Activated T-cell treated with anti-CD3 and anti-CD28 coated beads, Interleukin-2, amount 50 U/mL, for 72 hours (primary cell): ENCODE data around the gene GSTT2B. TPM values are rescaled to one million over a fixed set of nuclear protein-coding genes. Genes with fewer than 3 reads are reported as not detected.
"Not testable (repeated sequence)": the region's sequence is repeated elsewhere in the genome, so short reads cannot be mapped to it uniquely, and the experiment has no call there.

Experiments
- ATAC-seq, 2 donors: fragments of 150-1000 bp; cut with Tn5 transposase; replicated peaks in 1 of 2; 2 replicates each; pipeline ENCODE4 v1.10.0; 2021; ENCODE audit warnings: moderate library complexity in 2 of 2, mild to moderate bottlenecking in 1 of 2
- DNase-seq, 2 donors: peaks; one replicate each; pipeline ENCODE4 v3.0.0; 2021 to 2022; ENCODE audit warnings: mixed read lengths in 1 of 2
- H3K27ac Mint-ChIP-seq: one replicate; pipeline ENCODE4 v1.8.0; 2022; ENCODE audit warnings: mild to moderate bottlenecking, moderate library complexity, mixed read lengths
- H3K27me3 Mint-ChIP-seq: one replicate; pipeline ENCODE4 v1.8.0; 2022; ENCODE audit warnings: low read depth, mixed read lengths
- H3K36me3 Mint-ChIP-seq, 2 donors: one replicate each; pipeline ENCODE4 v1.8.0; 2022; ENCODE audit warnings: mixed read lengths in 2 of 2, mild to moderate bottlenecking in 1 of 2; ENCODE audit not compliant: insufficient read depth in 2 of 2
- H3K4me1 Mint-ChIP-seq: one replicate; pipeline ENCODE4 v1.8.0; 2022; ENCODE audit warnings: low read depth, mixed read lengths
- H3K4me3 Mint-ChIP-seq, 2 donors: one replicate each; pipeline ENCODE4 v1.8.0; 2022; ENCODE audit warnings: mild to moderate bottlenecking in 2 of 2, mixed read lengths in 2 of 2, moderate library complexity in 2 of 2
- H3K9me3 Mint-ChIP-seq, 2 donors: one replicate each; pipeline ENCODE4 v1.8.0; 2022; ENCODE audit warnings: mixed read lengths in 2 of 2
- total RNA-seq, 2 donors: library from RNA; stranded (reverse); gene quantifications; one replicate each; pipeline ENCODE4 v1.2.3, GENCODE V29; 2022

GSTT2B gene
- total RNA-seq, 2 donors from 2014 or later: 0.46 TPM; not detected in 1

GRCh38 chr22:23951383-23951782, 9.6 kb downstream of the GSTT2B start:
- not testable (repeated sequence) for H3K4me1 Mint-ChIP-seq, DNase-seq, H3K36me3 Mint-ChIP-seq, H3K27me3 Mint-ChIP-seq, H3K4me3 Mint-ChIP-seq, H3K27ac Mint-ChIP-seq, H3K9me3 Mint-ChIP-seq
- peak in 1 of 2 donors; percentile 73 for ATAC-seq

GRCh38 chr22:23949764-23950163, 11.2 kb downstream of the GSTT2B start:
- H3K36me3 Mint-ChIP-seq, DNase-seq, H3K9me3 Mint-ChIP-seq, ATAC-seq, H3K27ac Mint-ChIP-seq, H3K4me1 Mint-ChIP-seq, H3K27me3 Mint-ChIP-seq, H3K4me3 Mint-ChIP-seq: not testable (repeated sequence)

- not testable (repeated sequence) for H3K4me3 Mint-ChIP-seq, DNase-seq, ATAC-seq, H3K4me1 Mint-ChIP-seq, H3K36me3 Mint-ChIP-seq, H3K27ac Mint-ChIP-seq, H3K27me3 Mint-ChIP-seq, H3K9me3 Mint-ChIP-seq
Measured at GRCh38 chr22:23947391-23947790, 13.6 kb downstream of the GSTT2B start.

GRCh38 chr22:23940166-23940565, 20.8 kb downstream of the GSTT2B start:
- ATAC-seq, DNase-seq, H3K4me1 Mint-ChIP-seq, H3K27ac Mint-ChIP-seq, H3K36me3 Mint-ChIP-seq, H3K27me3 Mint-ChIP-seq, H3K9me3 Mint-ChIP-seq, H3K4me3 Mint-ChIP-seq: not testable (repeated sequence)

- Mint-ChIP-seq H3K27ac (no peak overlapping the region), H3K4me1 (no peaks in the 10 kb centered on the region), H3K4me3 (no peak overlapping the region), H3K27me3 (no peaks in the 10 kb centered on the region), H3K9me3 (no peaks in the 10 kb centered on the region), H3K36me3 (no peaks in the 10 kb centered on the region)
- no peak for DNase-seq
- ATAC-seq: no peak
Measured at GRCh38 chr22:23939017-23939357, 22.0 kb downstream of the GSTT2B start.

GRCh38 chr22:23938328-23939016, 22.5 kb downstream of the GSTT2B start:
- H3K36me3 Mint-ChIP-seq: no peaks in the 10 kb centered on the region

GRCh38 chr22:23926561-23926960, 34.4 kb downstream of the GSTT2B start:
- no peaks in the 10 kb centered on the region for H3K4me1 Mint-ChIP-seq
- H3K27ac Mint-ChIP-seq: no peak overlapping the region
- no peak for ATAC-seq
- no peak for DNase-seq
- H3K4me3 Mint-ChIP-seq: no peak overlapping the region
- H3K36me3 Mint-ChIP-seq: peaks cover 8 to 26% of the 10 kb centered on the region in 2 donors
- peaks cover 5% of the 10 kb centered on the region for H3K27me3 Mint-ChIP-seq
- peaks cover 5 to 12% of the 10 kb centered on the region in 2 donors for H3K9me3 Mint-ChIP-seq

More at GRCh38 chr22:23938328-23939016, 22.5 kb downstream of the GSTT2B start:
- H3K9me3 Mint-ChIP-seq: no peaks in the 10 kb centered on the region
- no peaks in the 10 kb centered on the region for H3K27me3 Mint-ChIP-seq
- no peak for DNase-seq
- ATAC-seq: no peak
- H3K4me1 Mint-ChIP-seq: no peaks in the 10 kb centered on the region
- H3K27ac Mint-ChIP-seq: no peak overlapping the region
- no peak overlapping the region for H3K4me3 Mint-ChIP-seq

- Mint-ChIP-seq H3K36me3 (peaks cover 8 to 21% of the 10 kb centered on the region in 2 donors), H3K27me3 (peaks cover 5% of the 10 kb centered on the region), H3K4me3 (no peak overlapping the region), H3K9me3 (peaks cover 5 to 6% of the 10 kb centered on the region in 2 donors), H3K27ac (no peak overlapping the region), H3K4me1 (no peaks in the 10 kb centered on the region)
- ATAC-seq: no peak
- DNase-seq: no peak
Measured at GRCh38 chr22:23925020-23925606, 35.9 kb downstream of the GSTT2B start.

- peaks cover 5 to 6% of the 10 kb centered on the region in 2 donors for H3K9me3 Mint-ChIP-seq
- H3K27ac Mint-ChIP-seq: no peak overlapping the region
- H3K4me3 Mint-ChIP-seq: no peak overlapping the region
- ATAC-seq (no peak), DNase-seq (no peak)
- peaks cover 5% of the 10 kb centered on the region for H3K27me3 Mint-ChIP-seq
- no peaks in the 10 kb centered on the region for H3K4me1 Mint-ChIP-seq
- H3K36me3 Mint-ChIP-seq: peaks cover 8 to 18% of the 10 kb centered on the region in 2 donors
Measured at GRCh38 chr22:23922921-23923320, 38.1 kb downstream of the GSTT2B start.

GRCh38 chr22:23921586-23922201, 39.3 kb downstream of the GSTT2B start:
- ATAC-seq, H3K27ac Mint-ChIP-seq, H3K4me1 Mint-ChIP-seq, H3K9me3 Mint-ChIP-seq, H3K4me3 Mint-ChIP-seq, DNase-seq, H3K27me3 Mint-ChIP-seq: not testable (repeated sequence)
- peaks cover 8 to 13% of the 10 kb centered on the region in 2 donors for H3K36me3 Mint-ChIP-seq

- H3K4me1 Mint-ChIP-seq, ATAC-seq, H3K27ac Mint-ChIP-seq, H3K4me3 Mint-ChIP-seq, DNase-seq, H3K27me3 Mint-ChIP-seq, H3K36me3 Mint-ChIP-seq, H3K9me3 Mint-ChIP-seq: not testable (repeated sequence)
Measured at GRCh38 chr22:23920267-23920611, 40.8 kb downstream of the GSTT2B start.

GRCh38 chr22:23915290-23915689, 45.7 kb downstream of the GSTT2B start:
- Mint-ChIP-seq H3K4me3 (no peak overlapping the region), H3K4me1 (peaks cover 28% of the 10 kb centered on the region), H3K27ac (no peak overlapping the region), H3K27me3 (no peaks in the 10 kb centered on the region), H3K36me3 (no peaks in the 10 kb centered on the region), H3K9me3 (no peaks in the 10 kb centered on the region)
- DNase-seq: no peak
- ATAC-seq: no peak

- ATAC-seq (peak; percentile 99), DNase-seq (peak; percentile 100)
- Mint-ChIP-seq H3K9me3 (no peaks in the 10 kb centered on the region), H3K4me1 (peaks cover 28% of the 10 kb centered on the region), H3K27ac (peak overlapping the region; percentile 95), H3K36me3 (no peaks in the 10 kb centered on the region), H3K27me3 (no peaks in the 10 kb centered on the region), H3K4me3 (peak overlapping the region; percentile 93 to 98)
Measured at GRCh38 chr22:23913661-23914353, 47.2 kb downstream of the GSTT2B start.
